ENCODE data around the gene ZMYM2. TPM values are rescaled to one million over a fixed set of nuclear protein-coding genes. Genes with fewer than 3 reads are reported as not detected.

ZMYM2 gene
- total RNA-seq, 1 donor from 2014 or later = 61.1 TPM

DNA sequence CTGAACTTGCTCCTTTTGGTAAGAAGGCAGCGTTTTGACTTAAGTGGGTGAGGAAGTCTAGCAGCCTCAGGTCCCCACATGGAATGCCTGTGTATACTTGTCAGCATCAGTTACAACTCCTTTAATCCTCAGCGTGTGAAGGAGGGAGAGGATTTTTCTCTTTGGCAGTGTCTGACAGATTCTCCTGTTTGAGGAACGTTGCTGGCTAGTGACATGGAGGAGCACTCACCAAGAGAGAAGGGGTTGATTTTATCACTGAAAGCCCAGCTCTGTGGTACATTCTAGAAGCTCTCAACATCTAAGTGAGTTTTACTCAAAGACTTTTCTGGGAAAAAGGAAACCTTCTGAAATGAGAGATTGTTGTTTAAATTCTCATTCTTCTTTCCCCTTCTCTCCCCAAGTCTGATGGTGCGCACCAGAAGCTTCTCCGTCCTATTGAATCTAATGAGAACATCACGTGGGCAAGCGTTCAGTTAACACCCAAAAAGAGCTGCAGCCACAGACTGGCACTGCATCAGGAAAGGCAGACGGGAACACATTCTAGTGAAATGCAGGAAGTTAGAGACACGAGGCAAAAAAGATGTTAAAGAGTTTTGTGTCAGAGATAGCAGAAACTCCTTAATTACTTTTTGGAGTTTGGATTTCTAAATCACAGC is 144.1 kb downstream of the ZMYM2 start:
- DNase-seq (ENCODE audit: low read depth) (no peak), FAIRE-seq (no peak)
- H3K4me3 ChIP-seq (ENCODE audit: low read depth, low read length) = no peak overlapping the region
- no peaks in the 10 kb centered on the region for H3K36me3 ChIP-seq (ENCODE audit: control insufficient read depth, insufficient read depth, low read length)
- peaks cover 2% of the 10 kb centered on the region for H3K27me3 ChIP-seq (ENCODE audit: control insufficient read depth, insufficient read depth, low read length)
- TF ChIP-seq, protein P1, sequence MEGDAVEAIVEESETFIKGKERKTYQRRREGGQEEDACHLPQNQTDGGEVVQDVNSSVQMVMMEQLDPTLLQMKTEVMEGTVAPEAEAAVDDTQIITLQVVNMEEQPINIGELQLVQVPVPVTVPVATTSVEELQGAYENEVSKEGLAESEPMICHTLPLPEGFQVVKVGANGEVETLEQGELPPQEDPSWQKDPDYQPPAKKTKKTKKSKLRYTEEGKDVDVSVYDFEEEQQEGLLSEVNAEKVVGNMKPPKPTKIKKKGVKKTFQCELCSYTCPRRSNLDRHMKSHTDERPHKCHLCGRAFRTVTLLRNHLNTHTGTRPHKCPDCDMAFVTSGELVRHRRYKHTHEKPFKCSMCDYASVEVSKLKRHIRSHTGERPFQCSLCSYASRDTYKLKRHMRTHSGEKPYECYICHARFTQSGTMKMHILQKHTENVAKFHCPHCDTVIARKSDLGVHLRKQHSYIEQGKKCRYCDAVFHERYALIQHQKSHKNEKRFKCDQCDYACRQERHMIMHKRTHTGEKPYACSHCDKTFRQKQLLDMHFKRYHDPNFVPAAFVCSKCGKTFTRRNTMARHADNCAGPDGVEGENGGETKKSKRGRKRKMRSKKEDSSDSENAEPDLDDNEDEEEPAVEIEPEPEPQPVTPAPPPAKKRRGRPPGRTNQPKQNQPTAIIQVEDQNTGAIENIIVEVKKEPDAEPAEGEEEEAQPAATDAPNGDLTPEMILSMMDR (IDR thresholded peaks at IDR 0.05; ENCODE audit: insufficient read depth, low read length, severe bottlenecking) = no peak

DNA sequence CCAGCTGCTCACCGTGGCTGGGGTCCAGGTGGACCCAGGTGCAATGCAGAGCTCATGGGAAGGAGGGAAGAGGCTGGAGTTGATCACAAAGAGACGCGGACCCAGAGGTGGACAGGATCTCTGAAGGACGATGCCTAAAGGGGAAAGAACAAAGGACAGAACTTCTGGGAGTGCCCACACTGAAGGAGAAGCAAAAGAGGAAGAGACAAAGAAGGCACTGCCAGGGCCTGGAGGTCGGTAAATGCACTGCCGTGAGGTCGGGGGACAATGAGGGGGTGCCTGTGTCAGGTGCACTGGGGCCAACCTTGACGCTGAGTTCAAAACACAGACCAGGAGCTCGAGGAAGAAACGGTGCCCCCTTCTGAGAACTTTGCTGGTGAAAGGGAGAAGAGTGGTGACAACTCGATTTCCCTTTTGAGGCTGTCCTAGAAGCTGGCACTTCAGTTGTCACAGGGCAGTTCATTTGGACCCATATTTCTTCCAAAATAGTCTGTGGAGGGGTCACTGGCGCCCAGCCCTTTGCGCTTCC is 146.7 kb downstream of the ZMYM2 start:
- TF ChIP-seq, protein P1 (IDR thresholded peaks at IDR 0.05; ENCODE audit: insufficient read depth, low read length, severe bottlenecking) = no peak
- H3K27me3 ChIP-seq (ENCODE audit: control insufficient read depth, insufficient read depth, low read length) = peaks cover 2% of the 10 kb centered on the region
- DNase-seq (ENCODE audit: low read depth) (no peak), FAIRE-seq (peak; percentile 36)
- H3K4me3 ChIP-seq (ENCODE audit: low read depth, low read length) = no peak overlapping the region
- no peaks in the 10 kb centered on the region for H3K36me3 ChIP-seq (ENCODE audit: control insufficient read depth, insufficient read depth, low read length)

DNA sequence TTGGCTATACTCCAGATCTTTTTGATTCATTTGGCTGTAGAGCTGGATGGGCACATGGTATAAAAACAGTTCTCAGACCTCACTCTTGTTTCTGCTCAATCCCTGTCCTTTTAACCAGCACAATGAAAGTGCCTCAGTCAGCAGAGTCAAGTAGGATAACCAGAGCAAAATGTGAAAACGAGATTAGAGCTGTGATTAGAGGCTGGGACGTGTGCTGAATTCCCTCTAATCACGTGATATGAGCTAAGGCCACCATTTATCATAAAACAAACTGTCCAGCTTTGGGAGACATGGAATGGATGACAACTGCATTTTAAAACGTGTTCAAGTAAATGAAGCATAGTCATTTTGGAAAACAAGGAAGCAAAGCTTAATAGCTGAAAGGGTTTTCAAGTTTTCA is 148.2 kb downstream of the ZMYM2 start:
- Histone ChIP-seq H3K4me3 (ENCODE audit: low read depth, low read length) (no peak overlapping the region), H3K36me3 (ENCODE audit: control insufficient read depth, insufficient read depth, low read length) (no peaks in the 10 kb centered on the region), H3K27me3 (ENCODE audit: control insufficient read depth, insufficient read depth, low read length) (peaks cover 2% of the 10 kb centered on the region)
- DNase-seq (ENCODE audit: low read depth) (no peak), FAIRE-seq (no peak)
- TF ChIP-seq, protein P1 (IDR thresholded peaks at IDR 0.05; ENCODE audit: insufficient read depth, low read length, severe bottlenecking) = no peak

DNA sequence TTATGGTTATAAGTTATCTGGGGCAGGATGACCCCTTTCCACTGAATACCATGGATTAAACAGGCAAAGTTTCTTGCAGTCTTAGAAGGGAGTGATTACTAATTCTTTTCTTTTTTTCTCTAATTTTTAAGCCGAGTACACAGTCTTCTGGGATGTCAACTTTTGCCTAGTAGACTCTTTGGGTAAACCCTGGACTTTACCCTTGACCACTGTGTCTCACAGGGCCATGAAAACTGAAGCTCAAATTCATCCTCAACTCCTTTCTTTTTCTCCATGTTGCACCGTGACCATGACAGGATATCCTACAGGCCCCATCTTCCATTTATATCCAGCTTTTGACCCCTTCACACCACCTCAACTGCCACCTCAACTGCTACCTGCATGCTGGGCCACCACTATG is 150.5 kb downstream of the ZMYM2 start:
- no peak for FAIRE-seq
- no peak for DNase-seq (ENCODE audit: low read depth)
- TF ChIP-seq, protein P1 (IDR thresholded peaks at IDR 0.05; ENCODE audit: insufficient read depth, low read length, severe bottlenecking) = no peak

DNA sequence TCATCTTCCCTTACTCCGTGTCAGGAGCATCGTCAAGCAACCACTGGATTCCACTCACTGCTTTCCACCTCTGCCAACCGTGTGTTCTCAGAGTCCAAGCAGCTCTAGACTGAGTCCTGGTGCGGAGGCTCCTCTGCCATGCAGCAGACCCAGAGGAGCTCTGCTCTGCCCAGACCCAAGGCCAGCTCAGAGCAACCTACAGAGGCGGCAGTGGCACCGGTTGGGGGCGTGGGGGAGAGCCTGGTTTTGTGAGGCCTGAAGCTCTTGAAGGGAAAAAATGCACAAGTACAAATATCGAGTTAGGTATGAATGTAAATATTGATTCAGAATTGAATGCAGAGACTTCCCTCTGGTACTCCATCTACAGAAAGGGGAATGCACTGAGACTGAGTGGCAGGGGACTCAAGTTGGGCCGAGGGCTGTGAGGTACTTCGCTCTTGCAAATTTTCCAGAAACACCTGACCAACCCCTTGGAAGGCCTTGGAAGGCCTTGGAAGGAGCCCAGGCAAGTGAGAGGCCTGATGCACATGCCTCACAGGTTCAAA is 155.6 kb downstream of the ZMYM2 start:
- no peak for FAIRE-seq
- no peak overlapping the region for H3K4me3 ChIP-seq (ENCODE audit: low read depth, low read length)
- no peak for DNase-seq (ENCODE audit: low read depth)
- no peaks in the 10 kb centered on the region for H3K27me3 ChIP-seq (ENCODE audit: control insufficient read depth, insufficient read depth, low read length)
- TF ChIP-seq, protein P1 (IDR thresholded peaks at IDR 0.05; ENCODE audit: insufficient read depth, low read length, severe bottlenecking) = no peak
- no peaks in the 10 kb centered on the region for H3K36me3 ChIP-seq (ENCODE audit: control insufficient read depth, insufficient read depth, low read length)

More for the DNA sequence above, 150.5 kb downstream of the ZMYM2 start:
- Histone ChIP-seq H3K4me3 (ENCODE audit: low read depth, low read length) (no peak overlapping the region), H3K27me3 (ENCODE audit: control insufficient read depth, insufficient read depth, low read length) (peaks cover 2% of the 10 kb centered on the region), H3K36me3 (ENCODE audit: control insufficient read depth, insufficient read depth, low read length) (no peaks in the 10 kb centered on the region)
